ENCODE results near the gene ATP5F1E.

DNA sequence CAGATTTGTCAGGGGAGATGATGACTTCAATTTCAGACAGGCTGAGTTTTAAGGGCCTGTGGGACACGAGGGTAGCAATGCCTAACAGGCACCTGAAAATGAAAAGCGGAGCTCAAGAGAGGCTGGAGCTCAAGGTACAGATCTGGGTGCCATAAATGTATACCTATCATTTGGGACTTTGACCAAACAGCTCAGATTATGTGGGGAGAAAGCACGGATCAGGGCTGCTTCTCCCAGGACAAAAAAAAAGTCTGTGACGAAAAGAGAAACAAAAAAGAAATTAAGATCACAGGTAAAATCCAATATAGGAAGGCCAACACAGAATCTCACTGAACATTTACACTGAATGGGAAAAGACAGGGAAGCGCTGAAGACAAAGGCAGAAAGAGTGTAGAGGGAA is 8.5 kb upstream of the ATP5F1E start:
- TF ChIP-seq EP300 (IDR thresholded peaks at IDR 0.05; ENCODE audit: borderline replicate concordance), result no peak
- TF ChIP-seq TAF1 (IDR thresholded peaks at IDR 0.05; ENCODE audit: low read depth), result no peak
- TF ChIP-seq REST (IDR thresholded peaks at IDR 0.05; ENCODE audit: low read depth), result no peak
